ENCODE data around the gene ABHD16A. TPM values are rescaled to one million over a fixed set of nuclear protein-coding genes. Genes with fewer than 3 reads are reported as not detected.

The ABHD16A gene
- polyA plus RNA-seq, 2 of the 4 experiments (the other 2 are of a cell fraction): 16.6 to 22.3 TPM

GRCh38 chr6:31654574-31655348 lies 48.4 kb downstream of the ABHD16A start:
- ATAC-seq (no peak), DNase-seq (ENCODE audit: low read depth in 1 of 2, low spot score in 1 of 2) (no peak), FAIRE-seq (no peak)
- TF ChIP-seq HOXB13 (CRISPR knock-in tag; IDR thresholded peaks at IDR 0.05; ENCODE audit: low read depth) (no peak), KDM5A (IDR thresholded peaks at IDR 0.05) (no peak), EHF (CRISPR knock-in tag; IDR thresholded peaks at IDR 0.05) (no peak), PBX3 (IDR thresholded peaks at IDR 0.05) (no peak), CEBPB (IDR thresholded peaks at IDR 0.05) (no peak), MAFK (IDR thresholded peaks at IDR 0.05; ENCODE audit: partially characterized antibody) (no peak), ATOH8 (CRISPR knock-in tag; IDR thresholded peaks at IDR 0.05; ENCODE audit: low read depth) (no peak), CBX8 (IDR thresholded peaks at IDR 0.05) (no peak), REST (IDR thresholded peaks at IDR 0.05) (no peak), HMGXB4 (CRISPR knock-in tag; IDR thresholded peaks at IDR 0.05; ENCODE audit: borderline replicate concordance) (no peak), CHD2 (IDR thresholded peaks at IDR 0.05; ENCODE audit: low read length, partially characterized antibody) (no peak), JUNB (IDR thresholded peaks at IDR 0.05) (no peak), RNF2 (IDR thresholded peaks at IDR 0.05; ENCODE audit: borderline replicate concordance, low read depth) (no peak), EHMT2 (IDR thresholded peaks at IDR 0.05; ENCODE audit: low read depth) (no peak), ELK1 (IDR thresholded peaks at IDR 0.05; ENCODE audit: low read depth, low read length) (no peak), RAD21 (conservative IDR thresholded peaks at IDR 0.05 in 1 of 2, IDR thresholded peaks at IDR 0.05 in 1 of 2) (no peak), RCOR1 (IDR thresholded peaks at IDR 0.05; ENCODE audit: low read depth, low read length) (no peak), HDAC2 (IDR thresholded peaks at IDR 0.05) (no peak), EP300 (IDR thresholded peaks at IDR 0.05) (no peak), FOSL2 (IDR thresholded peaks at IDR 0.05) (no peak), FOSL2 (CRISPR knock-in tag; IDR thresholded peaks at IDR 0.05) (no peak)
- WGBS (ENCODE audit: missing lambda C conversion rate): 92% methylated on average over 8 of the region's 8 CpGs
- CTCF ChIA-PET: interaction anchor here (1.2 to 2.0 kb wide), 2 partner anchors 20 to 176 kb away, joined by 4 to 8 read pairs; no protein-coding TSS in a partner anchor
- POLR2A ChIA-PET: interaction anchor here (1.1 kb wide), 1 partner anchor 10 kb away, joined by 3 read pairs; the partner anchor contains the start of gene GPANK1
- Histone ChIP-seq H3K27ac (no peak overlapping the region), H3K4me1 (peaks cover 26% of the 10 kb centered on the region), H3K4me2 (no peak overlapping the region), H3K9me3 (no peaks in the 10 kb centered on the region), H3K4me3 (no peak overlapping the region)

Data from A549 (cell line).